Frontal cortex (tissue), 4 donors: ENCODE measurements around the gene UGT2B11. TPM values are rescaled to one million over a fixed set of nuclear protein-coding genes. Genes with fewer than 3 reads are reported as not detected.
A peak's percentile ranks its signal among the peaks of the same experiment; 100 is the strongest.
"Not testable (repeated sequence)": the region's sequence is repeated elsewhere in the genome, so short reads cannot be mapped to it uniquely, and the experiment has no call there.

Experiments used
- DNase-seq, 2 donors: peaks; one replicate each; pipeline ENCODE4 v3.0.0; 2012; ENCODE audit warnings: low spot score in 2 of 2
- FAIRE-seq: peaks from 2 replicates; lab custom pipeline; 2012; peaks lifted over from hg19 to GRCh38; lab: Jason Lieb, UNC
- total RNA-seq: library from RNA; depleted of rRNA; stranded (reverse); fragments of >200 nt; gene quantifications from one replicate; pipeline ENCODE4 v1.2.3, GENCODE V29; 2014
- donor health status: control.
- donor health status: control.
- donor health status: control.

UGT2B11 gene
- total RNA-seq, 1 donor from 2014 or later = not detected

DNA sequence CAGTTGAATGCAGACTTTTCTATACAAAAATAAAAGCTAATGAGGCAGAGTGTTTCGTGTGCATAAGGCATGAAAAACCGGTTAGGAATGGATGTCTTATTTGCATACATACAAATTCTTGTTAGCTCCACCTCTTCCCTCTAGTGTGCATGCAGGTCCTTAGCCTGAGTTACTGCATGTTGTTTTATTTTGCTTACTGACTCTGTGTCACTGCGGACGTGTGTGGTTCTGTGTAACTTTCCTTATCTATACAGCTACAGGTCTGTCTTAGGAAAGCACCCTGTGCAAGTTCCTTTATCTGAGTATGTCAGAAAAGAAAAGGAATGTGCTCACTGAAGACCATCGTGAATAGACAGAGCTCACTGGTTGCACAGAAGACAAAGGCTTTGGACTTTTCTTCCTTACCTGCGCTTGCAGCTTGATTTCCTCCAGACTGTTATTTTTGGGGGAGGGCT, 35.8 kb downstream of the UGT2B11 start:
- not testable (repeated sequence) for DNase-seq, FAIRE-seq

DNA sequence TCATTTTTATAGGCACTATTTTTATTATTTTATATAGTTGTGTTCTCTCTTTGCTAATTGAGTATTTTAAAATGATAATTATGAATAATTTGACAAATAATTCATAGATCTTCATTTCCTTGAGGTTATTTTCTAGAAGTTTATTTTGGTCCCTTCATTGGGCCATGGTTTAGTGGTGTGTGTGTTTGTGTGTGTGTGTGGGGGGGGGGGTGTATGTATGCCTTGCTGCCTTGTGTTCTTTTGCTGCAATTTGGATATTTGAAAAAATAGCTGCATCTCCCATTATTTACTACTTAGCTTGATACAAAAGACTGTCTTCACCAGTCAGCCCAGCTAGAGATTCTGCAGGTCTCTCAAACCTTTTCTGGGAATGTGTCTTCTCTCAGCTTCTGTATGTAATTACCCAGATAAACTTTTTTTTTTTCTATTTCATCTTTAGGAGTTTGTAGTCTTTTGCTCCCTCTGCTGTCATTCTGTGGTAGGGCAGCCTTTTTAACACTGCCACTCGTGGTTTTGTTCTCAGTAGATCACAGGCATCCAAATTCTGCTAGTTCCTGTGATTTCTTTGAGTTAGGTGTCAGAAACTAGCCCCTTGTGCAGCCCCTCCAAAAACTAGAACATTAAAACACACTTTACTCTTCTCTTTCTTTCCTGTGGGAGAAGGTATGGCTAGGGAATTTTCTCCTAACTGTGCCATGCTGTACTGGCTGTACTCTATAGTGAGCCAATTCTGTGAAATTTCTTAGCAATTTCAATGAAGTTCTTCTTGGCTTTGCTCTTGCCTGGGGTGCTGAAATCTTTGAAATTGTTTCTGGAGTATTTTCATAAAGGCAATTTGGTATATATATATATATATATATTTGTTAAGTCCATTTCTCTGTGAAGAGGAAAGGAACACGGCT, 44.1 kb downstream of the UGT2B11 start:
- not testable (repeated sequence) for DNase-seq
- peak; percentile 70 for FAIRE-seq

GRCh38 chr4:69169171-69169570, 45.4 kb downstream of the UGT2B11 start:
- DNase-seq, FAIRE-seq: not testable (repeated sequence)

DNA sequence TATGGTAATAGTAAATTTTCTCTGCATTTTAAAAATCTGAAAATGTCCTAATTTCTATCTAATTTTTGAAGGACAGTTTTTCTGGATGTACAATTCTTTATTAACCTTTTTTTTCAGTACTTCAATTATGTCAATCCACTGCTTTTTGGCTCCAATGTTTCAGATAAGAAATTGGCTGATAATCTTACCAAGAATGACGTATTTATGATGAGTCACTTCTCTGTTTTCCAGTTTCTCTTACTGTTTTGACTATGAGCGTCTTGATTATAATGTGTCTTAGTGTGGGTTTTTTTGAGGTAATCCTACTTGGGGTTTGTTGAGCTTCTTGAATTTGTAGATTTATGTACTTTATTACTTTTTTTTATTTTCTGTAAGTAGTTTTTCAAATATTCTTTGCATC, 47.2 kb downstream of the UGT2B11 start:
- no peak for DNase-seq
- no peak for FAIRE-seq

- not testable (repeated sequence) for FAIRE-seq, DNase-seq
Observed at GRCh38 chr4:69166376-69166775, 48.2 kb downstream of the UGT2B11 start.

DNA sequence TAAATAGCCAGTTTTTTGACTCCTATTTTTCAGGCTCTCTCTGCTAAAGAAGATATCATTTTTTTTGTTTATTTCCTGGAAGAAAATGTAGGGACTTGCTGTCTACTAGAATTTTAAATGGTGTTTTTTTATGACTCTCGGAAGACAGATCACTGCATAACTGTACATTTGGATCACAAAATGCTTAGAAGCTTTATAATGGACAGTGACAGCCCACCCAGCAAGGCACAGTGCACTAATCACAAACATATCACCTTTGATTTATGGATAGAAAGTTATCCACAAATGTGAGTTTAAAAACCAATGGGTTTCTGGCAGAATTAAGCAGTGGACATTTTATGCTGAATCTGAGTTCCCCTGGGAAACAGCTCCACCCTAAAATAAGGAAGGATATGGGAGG, 48.8 kb downstream of the UGT2B11 start:
- FAIRE-seq, DNase-seq: not testable (repeated sequence)

GRCh38 chr4:69156913-69157312, 57.6 kb downstream of the UGT2B11 start:
- FAIRE-seq (no peak), DNase-seq (no peak)

- DNase-seq (no peak), FAIRE-seq (no peak)
Observed at GRCh38 chr4:69154021-69154420, 60.5 kb downstream of the UGT2B11 start.

Other genes starting within 250 kb of the UGT2B11 start
- gene UGT2B7, start 118.3 kb downstream of the UGT2B11 start, total RNA-seq = not detected
- gene UGT2B28, start 65.7 kb upstream of the UGT2B11 start, total RNA-seq = not detected